Adrenal gland (tissue), 12 donors: ENCODE data around the gene ZBTB8B. TPM values are rescaled to one million over a fixed set of nuclear protein-coding genes. Genes with fewer than 3 reads are reported as not detected.

Experiments
- DNase-seq, 7 donors: peaks; one replicate each; pipeline ENCODE4 v3.0.0-alpha.2; 2019 to 2020
- H3K27ac ChIP-seq, 5 donors: fragments of 200-600 bp; sonication (generic) in 4 of 5; 1 replicate in 3 of 5; 2 replicates in 2 of 5; pipeline versions ENCODE4 v1.5.1 to v1.8.0; 2016 to 2020; ENCODE audit warnings: mild to moderate bottlenecking in 1 of 5
- H3K27me3 ChIP-seq: fragments of 200-600 bp; 2 replicates; pipeline ENCODE4 v1.8.0; 2021
- H3K36me3 ChIP-seq, 2 donors: fragments of 200-600 bp; replicated peaks in 1 of 2; 1 replicate in 1 of 2; 2 replicates in 1 of 2; pipeline versions ENCODE4 v1.5.1 to v1.8.0; 2018 to 2022
- H3K4me1 ChIP-seq, 2 donors: fragments of 200-600 bp; replicated peaks in 1 of 2; 1 replicate in 1 of 2; 2 replicates in 1 of 2; pipeline versions ENCODE4 v1.5.1 to v1.8.0; 2018 to 2021
- H3K4me3 ChIP-seq, 4 donors: fragments of 200-600 bp; sonication (generic) in 3 of 4; one replicate each; pipeline ENCODE4 v1.5.1; 2016 to 2018
- H3K9me3 ChIP-seq, 3 donors: fragments of 200-600 bp; sonication (generic) in 1 of 3; replicated peaks in 1 of 3; 1 replicate in 2 of 3; 2 replicates in 1 of 3; pipeline versions ENCODE4 v1.5.1 to v1.8.0; 2016 to 2021
- CTCF ChIP-seq, 6 experiments: fragments of 450-650 bp in 4 of 6; fragments of 200-600 bp in 2 of 6; sonication (generic) in 1 of 6; IDR thresholded peaks; 1 replicate in 5 of 6; 2 replicates in 1 of 6; pipeline versions ENCODE4 v1.5.1 to v1.8.0; 2016 to 2021; ENCODE audit warnings: antibody characterized with exemption in 6 of 6, mild to moderate bottlenecking in 2 of 6, moderate library complexity in 1 of 6
- POLR2A ChIP-seq, 2 donors: fragments of 450-650 bp; IDR thresholded peaks; one replicate each; pipeline ENCODE4 v1.6.1; 2017; ENCODE audit warnings: antibody characterized with exemption in 2 of 2, mild to moderate bottlenecking in 2 of 2, moderate library complexity in 1 of 2
- WGBS, 4 donors: extraction: QIAGEN DNeasy Blood & Tissue Kit in 2 of 4; methylation state at CpG; one replicate each; pipeline versions ENCODE4 v1.1.5 to v1.1.7; 2013 to 2017; 5-methylcytosine and 5-hydroxymethylcytosine counted together
- intact Hi-C, 2 donors: fragments of 100-400 bp; cut with DNase I; formaldehyde crosslinking; loops; one replicate each; pipeline versions ENCODE4 v1.14.1 to v1.15.0; 2022 to 2023
- polyA plus RNA-seq, 3 donors: library from polyadenylated mRNA; stranded (reverse); fragments of 200-250 nt in 2 of 3; fragments of 350-450 nt in 1 of 3; fragmentation: Illumina TruSeq in 1 of 3; extraction: RNeasy Lipid Tissue Mini Kit (QIAGEN cat#74804) in 1 of 3; gene quantifications; one replicate each; pipeline ENCODE4 v1.2.3, GENCODE V29; 2013 to 2014
- total RNA-seq, 9 donors: library from RNA; depleted of rRNA in 4 of 9; stranded (reverse); fragments of >200 nt in 4 of 9; fragments of 120-200 nt in 1 of 9; fragmentation: NEBNext Ultra II Directional in 1 of 9; extraction: Animal tissue kit (Norgen Biotek cat#: 25700) in 1 of 9; gene quantifications; one replicate each; pipeline versions ENCODE4 v1.1.0 to v1.2.4, GENCODE V29; 2013 to 2023
- donor health status: healthy with polysubstance abuse.
- donor health status: Bipolar disorder and iron deficiency.
- donor health status: DM: yes; HTN: yes; CAD: no.
- donor health status: DM: no; HTN: no; CAD: no.
- donor health status: DM: no; HTN: no; CAD: no.
- donor health status: DM: yes; HTN: yes; CAD: no.

ZBTB8B gene
- total and polyA plus RNA-seq, 12 donors, result under 0.01 to 0.89 (median 0.09) TPM; not detected in 2

GRCh38 chr1:32494196-32494595, 29.3 kb downstream of the ZBTB8B start:
- Histone ChIP-seq H3K4me1 (peaks cover 5 to 13% of the 10 kb centered on the region in 2 donors), H3K9me3 (no peaks in the 10 kb centered on the region), H3K36me3 (no peaks in the 10 kb centered on the region), H3K27me3 (no peaks in the 10 kb centered on the region), H3K4me3 (no peak overlapping the region), H3K27ac (no peak overlapping the region)
- WGBS, 4 donors, result 61 to 88% (median 69%) methylated on average over 1 of the region's 1 CpG
- TF ChIP-seq POLR2A (IDR thresholded peaks at IDR 0.05) (no peak), CTCF (IDR thresholded peaks at IDR 0.05) (no peak)
- intact Hi-C loops, result no loop called here
- no peak for DNase-seq

GRCh38 chr1:32494711-32495337, 30.0 kb downstream of the ZBTB8B start:
- H3K27me3 ChIP-seq, result no peaks in the 10 kb centered on the region
- WGBS, 4 donors, result 84 to 93% (median 87%) methylated on average over 7 of the region's 7 CpGs
- TF ChIP-seq POLR2A (IDR thresholded peaks at IDR 0.05) (no peak), CTCF (IDR thresholded peaks at IDR 0.05) (no peak)
- no peaks in the 10 kb centered on the region for H3K9me3 ChIP-seq
- H3K27ac ChIP-seq, result no peak overlapping the region
- H3K4me3 ChIP-seq, result no peak overlapping the region
- no peak for DNase-seq
- intact Hi-C loops, result no loop called here
- peaks cover 5 to 13% of the 10 kb centered on the region in 2 donors for H3K4me1 ChIP-seq
- no peaks in the 10 kb centered on the region for H3K36me3 ChIP-seq

- peak overlapping the region in 2 of 5 donors; percentile 10 to 15 for H3K27ac ChIP-seq
- intact Hi-C loops, result no loop called here
- 24 to 31% (median 27%) methylated on average over 5 of the region's 5 CpGs for WGBS, 4 donors
- peaks cover 8 to 17% of the 10 kb centered on the region in 2 donors for H3K4me1 ChIP-seq
- TF ChIP-seq POLR2A (IDR thresholded peaks at IDR 0.05) (peak in 1 of 2 donors; percentile 45), CTCF (IDR thresholded peaks at IDR 0.05) (no peak)
- H3K36me3 ChIP-seq, result no peaks in the 10 kb centered on the region
- peak in 1 of 7 donors; percentile 52 for DNase-seq
- no peaks in the 10 kb centered on the region for H3K27me3 ChIP-seq
- peak overlapping the region in 1 of 4 donors; percentile 30 for H3K4me3 ChIP-seq
- H3K9me3 ChIP-seq, result no peaks in the 10 kb centered on the region
These were observed 31.3 kb downstream of the ZBTB8B start for GRCh38 chr1:32496127-32496526.

GRCh38 chr1:32498751-32499150, 33.9 kb downstream of the ZBTB8B start:
- Histone ChIP-seq H3K27ac (no peak overlapping the region), H3K9me3 (no peaks in the 10 kb centered on the region), H3K27me3 (no peaks in the 10 kb centered on the region), H3K4me3 (no peak overlapping the region), H3K4me1 (peaks cover 15 to 24% of the 10 kb centered on the region in 2 donors), H3K36me3 (no peaks in the 10 kb centered on the region)
- 94 to 98% (median 96%) methylated on average over 7 to 8 of the region's 8 CpGs for WGBS, 4 donors
- intact Hi-C loops, result no loop called here
- TF ChIP-seq POLR2A (IDR thresholded peaks at IDR 0.05) (no peak), CTCF (IDR thresholded peaks at IDR 0.05) (no peak)
- DNase-seq, result no peak
